ENCODE measurements around the gene RPAP2. TPM values are rescaled to one million over a fixed set of nuclear protein-coding genes. Genes with fewer than 3 reads are reported as not detected.

Gene RPAP2
- total RNA-seq, 1 experiment from 2014 or later, result 19.8 TPM

DNA sequence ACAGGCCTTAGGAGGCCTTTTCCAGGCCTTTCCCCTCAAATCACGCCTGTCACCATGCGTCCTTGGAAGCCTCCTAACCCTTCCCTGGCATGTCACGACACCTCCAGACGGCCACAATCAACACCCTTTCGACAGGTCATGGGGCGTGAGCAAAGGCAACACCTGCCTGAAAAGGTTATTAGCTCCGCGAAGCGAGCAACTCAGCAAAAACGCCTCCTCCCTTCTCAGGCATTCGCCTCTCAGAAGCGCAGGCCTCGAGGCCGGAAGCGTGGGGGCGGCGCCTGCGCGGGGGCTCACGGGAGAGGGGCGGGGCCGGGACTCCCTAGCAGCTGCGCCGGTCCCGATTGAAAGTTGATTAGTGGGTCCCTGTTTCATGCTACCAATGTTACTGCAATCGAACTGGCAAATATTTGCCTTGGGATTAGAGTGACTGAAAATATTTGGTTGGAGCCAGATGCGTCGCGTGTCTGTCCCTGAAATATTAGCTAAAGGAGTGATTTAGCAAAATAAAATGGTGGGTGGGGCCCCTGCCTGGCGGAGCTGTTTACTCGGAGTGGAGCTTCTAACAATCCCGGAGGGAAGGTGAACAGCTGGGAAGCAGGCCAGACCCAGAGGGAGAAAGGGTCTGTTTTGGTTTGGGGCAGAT is 143.0 kb downstream of the RPAP2 start (continued):
- TF ChIP-seq, protein P1, sequence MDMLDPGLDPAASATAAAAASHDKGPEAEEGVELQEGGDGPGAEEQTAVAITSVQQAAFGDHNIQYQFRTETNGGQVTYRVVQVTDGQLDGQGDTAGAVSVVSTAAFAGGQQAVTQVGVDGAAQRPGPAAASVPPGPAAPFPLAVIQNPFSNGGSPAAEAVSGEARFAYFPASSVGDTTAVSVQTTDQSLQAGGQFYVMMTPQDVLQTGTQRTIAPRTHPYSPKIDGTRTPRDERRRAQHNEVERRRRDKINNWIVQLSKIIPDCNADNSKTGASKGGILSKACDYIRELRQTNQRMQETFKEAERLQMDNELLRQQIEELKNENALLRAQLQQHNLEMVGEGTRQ (CRISPR knock-in tag; IDR thresholded peaks at IDR 0.05), result no peak
- TF ChIP-seq, protein P2, sequence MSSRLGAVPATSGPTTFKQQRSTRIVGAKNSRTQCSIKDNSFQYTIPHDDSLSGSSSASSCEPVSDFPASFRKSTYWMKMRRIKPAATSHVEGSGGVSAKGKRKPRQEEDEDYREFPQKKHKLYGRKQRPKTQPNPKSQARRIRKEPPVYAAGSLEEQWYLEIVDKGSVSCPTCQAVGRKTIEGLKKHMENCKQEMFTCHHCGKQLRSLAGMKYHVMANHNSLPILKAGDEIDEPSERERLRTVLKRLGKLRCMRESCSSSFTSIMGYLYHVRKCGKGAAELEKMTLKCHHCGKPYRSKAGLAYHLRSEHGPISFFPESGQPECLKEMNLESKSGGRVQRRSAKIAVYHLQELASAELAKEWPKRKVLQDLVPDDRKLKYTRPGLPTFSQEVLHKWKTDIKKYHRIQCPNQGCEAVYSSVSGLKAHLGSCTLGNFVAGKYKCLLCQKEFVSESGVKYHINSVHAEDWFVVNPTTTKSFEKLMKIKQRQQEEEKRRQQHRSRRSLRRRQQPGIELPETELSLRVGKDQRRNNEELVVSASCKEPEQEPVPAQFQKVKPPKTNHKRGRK (CRISPR knock-in tag; IDR thresholded peaks at IDR 0.05; ENCODE audit: borderline replicate concordance), result no peak
- TF ChIP-seq, protein P3, sequence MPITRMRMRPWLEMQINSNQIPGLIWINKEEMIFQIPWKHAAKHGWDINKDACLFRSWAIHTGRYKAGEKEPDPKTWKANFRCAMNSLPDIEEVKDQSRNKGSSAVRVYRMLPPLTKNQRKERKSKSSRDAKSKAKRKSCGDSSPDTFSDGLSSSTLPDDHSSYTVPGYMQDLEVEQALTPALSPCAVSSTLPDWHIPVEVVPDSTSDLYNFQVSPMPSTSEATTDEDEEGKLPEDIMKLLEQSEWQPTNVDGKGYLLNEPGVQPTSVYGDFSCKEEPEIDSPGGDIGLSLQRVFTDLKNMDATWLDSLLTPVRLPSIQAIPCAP (CRISPR knock-in tag; IDR thresholded peaks at IDR 0.05), result no peak; the same call in 1 of the 2 replicates
- no peak for TF ChIP-seq KAT7 (CRISPR knock-in tag; IDR thresholded peaks at IDR 0.05; ENCODE audit: borderline replicate concordance)
- no peak for TF ChIP-seq GTF2I (CRISPR knock-in tag; conservative IDR thresholded peaks at IDR 0.05)
- TF ChIP-seq, protein P4, sequence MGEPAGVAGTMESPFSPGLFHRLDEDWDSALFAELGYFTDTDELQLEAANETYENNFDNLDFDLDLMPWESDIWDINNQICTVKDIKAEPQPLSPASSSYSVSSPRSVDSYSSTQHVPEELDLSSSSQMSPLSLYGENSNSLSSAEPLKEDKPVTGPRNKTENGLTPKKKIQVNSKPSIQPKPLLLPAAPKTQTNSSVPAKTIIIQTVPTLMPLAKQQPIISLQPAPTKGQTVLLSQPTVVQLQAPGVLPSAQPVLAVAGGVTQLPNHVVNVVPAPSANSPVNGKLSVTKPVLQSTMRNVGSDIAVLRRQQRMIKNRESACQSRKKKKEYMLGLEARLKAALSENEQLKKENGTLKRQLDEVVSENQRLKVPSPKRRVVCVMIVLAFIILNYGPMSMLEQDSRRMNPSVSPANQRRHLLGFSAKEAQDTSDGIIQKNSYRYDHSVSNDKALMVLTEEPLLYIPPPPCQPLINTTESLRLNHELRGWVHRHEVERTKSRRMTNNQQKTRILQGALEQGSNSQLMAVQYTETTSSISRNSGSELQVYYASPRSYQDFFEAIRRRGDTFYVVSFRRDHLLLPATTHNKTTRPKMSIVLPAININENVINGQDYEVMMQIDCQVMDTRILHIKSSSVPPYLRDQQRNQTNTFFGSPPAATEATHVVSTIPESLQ (CRISPR knock-in tag; IDR thresholded peaks at IDR 0.05), result no peak
- TF ChIP-seq JUN (CRISPR knock-in tag; IDR thresholded peaks at IDR 0.05), result no peak
- no peak for TF ChIP-seq FOXJ3 (CRISPR knock-in tag; IDR thresholded peaks at IDR 0.05; ENCODE audit: borderline replicate concordance)
- no peak for TF ChIP-seq NFYB (CRISPR knock-in tag; conservative IDR thresholded peaks at IDR 0.05; ENCODE audit: low read depth)
- no peak for TF ChIP-seq SMAD4 (CRISPR knock-in tag; IDR thresholded peaks at IDR 0.05)
- no peak for TF ChIP-seq TEAD4 (CRISPR knock-in tag; IDR thresholded peaks at IDR 0.05)
- TF ChIP-seq, protein P5, sequence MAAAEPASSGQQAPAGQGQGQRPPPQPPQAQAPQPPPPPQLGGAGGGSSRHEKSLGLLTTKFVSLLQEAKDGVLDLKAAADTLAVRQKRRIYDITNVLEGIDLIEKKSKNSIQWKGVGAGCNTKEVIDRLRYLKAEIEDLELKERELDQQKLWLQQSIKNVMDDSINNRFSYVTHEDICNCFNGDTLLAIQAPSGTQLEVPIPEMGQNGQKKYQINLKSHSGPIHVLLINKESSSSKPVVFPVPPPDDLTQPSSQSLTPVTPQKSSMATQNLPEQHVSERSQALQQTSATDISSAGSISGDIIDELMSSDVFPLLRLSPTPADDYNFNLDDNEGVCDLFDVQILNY (CRISPR knock-in tag; IDR thresholded peaks at IDR 0.05), result no peak
- no peak for TF ChIP-seq NR1H2 (CRISPR knock-in tag; IDR thresholded peaks at IDR 0.05)
- no peak for TF ChIP-seq ZNF423 (CRISPR knock-in tag; IDR thresholded peaks at IDR 0.05)
- TF ChIP-seq ATF1 (CRISPR knock-in tag; IDR thresholded peaks at IDR 0.05), result no peak
- TF ChIP-seq, protein P6, sequence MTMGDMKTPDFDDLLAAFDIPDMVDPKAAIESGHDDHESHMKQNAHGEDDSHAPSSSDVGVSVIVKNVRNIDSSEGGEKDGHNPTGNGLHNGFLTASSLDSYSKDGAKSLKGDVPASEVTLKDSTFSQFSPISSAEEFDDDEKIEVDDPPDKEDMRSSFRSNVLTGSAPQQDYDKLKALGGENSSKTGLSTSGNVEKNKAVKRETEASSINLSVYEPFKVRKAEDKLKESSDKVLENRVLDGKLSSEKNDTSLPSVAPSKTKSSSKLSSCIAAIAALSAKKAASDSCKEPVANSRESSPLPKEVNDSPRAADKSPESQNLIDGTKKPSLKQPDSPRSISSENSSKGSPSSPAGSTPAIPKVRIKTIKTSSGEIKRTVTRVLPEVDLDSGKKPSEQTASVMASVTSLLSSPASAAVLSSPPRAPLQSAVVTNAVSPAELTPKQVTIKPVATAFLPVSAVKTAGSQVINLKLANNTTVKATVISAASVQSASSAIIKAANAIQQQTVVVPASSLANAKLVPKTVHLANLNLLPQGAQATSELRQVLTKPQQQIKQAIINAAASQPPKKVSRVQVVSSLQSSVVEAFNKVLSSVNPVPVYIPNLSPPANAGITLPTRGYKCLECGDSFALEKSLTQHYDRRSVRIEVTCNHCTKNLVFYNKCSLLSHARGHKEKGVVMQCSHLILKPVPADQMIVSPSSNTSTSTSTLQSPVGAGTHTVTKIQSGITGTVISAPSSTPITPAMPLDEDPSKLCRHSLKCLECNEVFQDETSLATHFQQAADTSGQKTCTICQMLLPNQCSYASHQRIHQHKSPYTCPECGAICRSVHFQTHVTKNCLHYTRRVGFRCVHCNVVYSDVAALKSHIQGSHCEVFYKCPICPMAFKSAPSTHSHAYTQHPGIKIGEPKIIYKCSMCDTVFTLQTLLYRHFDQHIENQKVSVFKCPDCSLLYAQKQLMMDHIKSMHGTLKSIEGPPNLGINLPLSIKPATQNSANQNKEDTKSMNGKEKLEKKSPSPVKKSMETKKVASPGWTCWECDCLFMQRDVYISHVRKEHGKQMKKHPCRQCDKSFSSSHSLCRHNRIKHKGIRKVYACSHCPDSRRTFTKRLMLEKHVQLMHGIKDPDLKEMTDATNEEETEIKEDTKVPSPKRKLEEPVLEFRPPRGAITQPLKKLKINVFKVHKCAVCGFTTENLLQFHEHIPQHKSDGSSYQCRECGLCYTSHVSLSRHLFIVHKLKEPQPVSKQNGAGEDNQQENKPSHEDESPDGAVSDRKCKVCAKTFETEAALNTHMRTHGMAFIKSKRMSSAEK (CRISPR knock-in tag; IDR thresholded peaks at IDR 0.05; ENCODE audit: borderline replicate concordance), result no peak
- no peak for TF ChIP-seq NFE2L1 (CRISPR knock-in tag; IDR thresholded peaks at IDR 0.05)
- TF ChIP-seq, protein P7, sequence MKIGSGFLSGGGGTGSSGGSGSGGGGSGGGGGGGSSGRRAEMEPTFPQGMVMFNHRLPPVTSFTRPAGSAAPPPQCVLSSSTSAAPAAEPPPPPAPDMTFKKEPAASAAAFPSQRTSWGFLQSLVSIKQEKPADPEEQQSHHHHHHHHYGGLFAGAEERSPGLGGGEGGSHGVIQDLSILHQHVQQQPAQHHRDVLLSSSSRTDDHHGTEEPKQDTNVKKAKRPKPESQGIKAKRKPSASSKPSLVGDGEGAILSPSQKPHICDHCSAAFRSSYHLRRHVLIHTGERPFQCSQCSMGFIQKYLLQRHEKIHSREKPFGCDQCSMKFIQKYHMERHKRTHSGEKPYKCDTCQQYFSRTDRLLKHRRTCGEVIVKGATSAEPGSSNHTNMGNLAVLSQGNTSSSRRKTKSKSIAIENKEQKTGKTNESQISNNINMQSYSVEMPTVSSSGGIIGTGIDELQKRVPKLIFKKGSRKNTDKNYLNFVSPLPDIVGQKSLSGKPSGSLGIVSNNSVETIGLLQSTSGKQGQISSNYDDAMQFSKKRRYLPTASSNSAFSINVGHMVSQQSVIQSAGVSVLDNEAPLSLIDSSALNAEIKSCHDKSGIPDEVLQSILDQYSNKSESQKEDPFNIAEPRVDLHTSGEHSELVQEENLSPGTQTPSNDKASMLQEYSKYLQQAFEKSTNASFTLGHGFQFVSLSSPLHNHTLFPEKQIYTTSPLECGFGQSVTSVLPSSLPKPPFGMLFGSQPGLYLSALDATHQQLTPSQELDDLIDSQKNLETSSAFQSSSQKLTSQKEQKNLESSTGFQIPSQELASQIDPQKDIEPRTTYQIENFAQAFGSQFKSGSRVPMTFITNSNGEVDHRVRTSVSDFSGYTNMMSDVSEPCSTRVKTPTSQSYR (CRISPR knock-in tag; IDR thresholded peaks at IDR 0.05), result no peak
- TF ChIP-seq, protein P8, sequence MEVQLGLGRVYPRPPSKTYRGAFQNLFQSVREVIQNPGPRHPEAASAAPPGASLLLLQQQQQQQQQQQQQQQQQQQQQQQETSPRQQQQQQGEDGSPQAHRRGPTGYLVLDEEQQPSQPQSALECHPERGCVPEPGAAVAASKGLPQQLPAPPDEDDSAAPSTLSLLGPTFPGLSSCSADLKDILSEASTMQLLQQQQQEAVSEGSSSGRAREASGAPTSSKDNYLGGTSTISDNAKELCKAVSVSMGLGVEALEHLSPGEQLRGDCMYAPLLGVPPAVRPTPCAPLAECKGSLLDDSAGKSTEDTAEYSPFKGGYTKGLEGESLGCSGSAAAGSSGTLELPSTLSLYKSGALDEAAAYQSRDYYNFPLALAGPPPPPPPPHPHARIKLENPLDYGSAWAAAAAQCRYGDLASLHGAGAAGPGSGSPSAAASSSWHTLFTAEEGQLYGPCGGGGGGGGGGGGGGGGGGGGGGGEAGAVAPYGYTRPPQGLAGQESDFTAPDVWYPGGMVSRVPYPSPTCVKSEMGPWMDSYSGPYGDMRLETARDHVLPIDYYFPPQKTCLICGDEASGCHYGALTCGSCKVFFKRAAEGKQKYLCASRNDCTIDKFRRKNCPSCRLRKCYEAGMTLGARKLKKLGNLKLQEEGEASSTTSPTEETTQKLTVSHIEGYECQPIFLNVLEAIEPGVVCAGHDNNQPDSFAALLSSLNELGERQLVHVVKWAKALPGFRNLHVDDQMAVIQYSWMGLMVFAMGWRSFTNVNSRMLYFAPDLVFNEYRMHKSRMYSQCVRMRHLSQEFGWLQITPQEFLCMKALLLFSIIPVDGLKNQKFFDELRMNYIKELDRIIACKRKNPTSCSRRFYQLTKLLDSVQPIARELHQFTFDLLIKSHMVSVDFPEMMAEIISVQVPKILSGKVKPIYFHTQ (CRISPR knock-in tag; IDR thresholded peaks at IDR 0.05), result no peak
- no peak for TF ChIP-seq ZNF416 (CRISPR knock-in tag; IDR thresholded peaks at IDR 0.05)
- no peak for TF ChIP-seq RORB (CRISPR knock-in tag; IDR thresholded peaks at IDR 0.05)

All from WTC11 (cell line).